Activated B cell treated with CpG ODN at 0.5 μM for 24 hours (primary cell): Measurements from ENCODE around the gene MATCAP1. TPM values are rescaled to one million over a fixed set of nuclear protein-coding genes. Genes with fewer than 3 reads are reported as not detected.

ENCODE experiments used
- ATAC-seq: fragments of 200-7000 bp; cut with Tn5 transposase; one replicate; pipeline ENCODE4 v1.10.0; 2021; ENCODE audit warnings: low read depth, mild to moderate bottlenecking, moderate library complexity
- CTCF ChIA-PET: fragments of 350-600 bp; sonication (Branson Sonifier 250); formaldehyde crosslinking; loops from one replicate; lab custom pipeline; 2021; ENCODE audit warnings: antibody characterized with exemption; lab: Charles Lee
- POLR2A ChIA-PET: fragments of 350-600 bp; sonication (Branson Sonifier 250); formaldehyde crosslinking; loops from one replicate; lab custom pipeline; 2021; ENCODE audit warnings: antibody characterized with exemption; lab: Charles Lee
- DNase-seq: peaks from one replicate; pipeline ENCODE4 v3.0.0; 2022
- H3K27ac Mint-ChIP-seq: one replicate; pipeline ENCODE4 v1.8.0; 2020; ENCODE audit warnings: mixed read lengths
- H3K27me3 Mint-ChIP-seq: one replicate; pipeline ENCODE4 v1.8.0; 2021; ENCODE audit warnings: mixed read lengths
- H3K36me3 Mint-ChIP-seq: one replicate; pipeline ENCODE4 v1.8.0; 2021; ENCODE audit warnings: low read depth, mixed read lengths
- H3K4me1 Mint-ChIP-seq: one replicate; pipeline ENCODE4 v1.8.0; 2021; ENCODE audit warnings: mixed read lengths
- H3K4me3 Mint-ChIP-seq: one replicate; pipeline ENCODE4 v1.8.0; 2020; ENCODE audit warnings: mild to moderate bottlenecking, mixed read lengths
- H3K9me3 Mint-ChIP-seq: one replicate; pipeline ENCODE4 v1.8.0; 2020; ENCODE audit warnings: mixed read lengths
- CTCF ChIP-seq: fragments of 200-600 bp; IDR thresholded peaks from one replicate; pipeline ENCODE4 v1.8.0; 2022; ENCODE audit warnings: antibody characterized with exemption, mild to moderate bottlenecking
- intact Hi-C: fragments of 100-400 bp; cut with micrococcal nuclease; formaldehyde crosslinking; loops from one replicate; pipeline ENCODE4 v1.15.1; 2024
- total RNA-seq: library from RNA; stranded (reverse); gene quantifications from 2 replicates; pipeline ENCODE4 v1.2.3, GENCODE V29; 2022

The MATCAP1 gene
- total RNA-seq, 1 donor from 2014 or later: 18.7 TPM

GRCh38 chr16:67148221-67148620, 35.5 kb downstream of the MATCAP1 start:
- POLR2A ChIA-PET: no interaction called here
- Mint-ChIP-seq H3K9me3 (no peaks in the 10 kb centered on the region), H3K27me3 (peaks cover 17% of the 10 kb centered on the region), H3K36me3 (peaks cover 46% of the 10 kb centered on the region), H3K27ac (no peak overlapping the region), H3K4me1 (peaks cover 10% of the 10 kb centered on the region), H3K4me3 (no peak overlapping the region)
- no peak for ATAC-seq
- no peak for TF ChIP-seq CTCF
- intact Hi-C loops: no loop called here
- no peak for DNase-seq
- CTCF ChIA-PET: no interaction called here

- H3K36me3 Mint-ChIP-seq: peaks cover 52% of the 10 kb centered on the region
- no peak for TF ChIP-seq CTCF
- H3K4me1 Mint-ChIP-seq: peaks cover 5% of the 10 kb centered on the region
- H3K27ac Mint-ChIP-seq: no peak overlapping the region
- ATAC-seq (no peak), DNase-seq (no peak)
- H3K4me3 Mint-ChIP-seq: no peak overlapping the region
- ChIA-PET POLR2A (no interaction called here), CTCF (no interaction called here)
- intact Hi-C loops: no loop called here
- H3K27me3 Mint-ChIP-seq: peaks cover 17% of the 10 kb centered on the region
- no peaks in the 10 kb centered on the region for H3K9me3 Mint-ChIP-seq
Measured at GRCh38 chr16:67147437-67148140, 36.2 kb downstream of the MATCAP1 start.

GRCh38 chr16:67146523-67147357, 37.0 kb downstream of the MATCAP1 start:
- Mint-ChIP-seq H3K4me3 (no peak overlapping the region), H3K27ac (no peak overlapping the region), H3K27me3 (peaks cover 17% of the 10 kb centered on the region), H3K4me1 (peaks cover 5% of the 10 kb centered on the region), H3K36me3 (peaks cover 58% of the 10 kb centered on the region), H3K9me3 (no peaks in the 10 kb centered on the region)
- no peak for TF ChIP-seq CTCF
- intact Hi-C loops: no loop called here
- ChIA-PET POLR2A (no interaction called here), CTCF (no interaction called here)
- DNase-seq (no peak), ATAC-seq (no peak)

- Mint-ChIP-seq H3K4me1 (no peaks in the 10 kb centered on the region), H3K27ac (no peak overlapping the region), H3K27me3 (peaks cover 13% of the 10 kb centered on the region), H3K4me3 (no peak overlapping the region), H3K36me3 (peaks cover 68% of the 10 kb centered on the region), H3K9me3 (no peaks in the 10 kb centered on the region)
- no peak for TF ChIP-seq CTCF
- intact Hi-C loops: no loop called here
- CTCF ChIA-PET: no interaction called here
- POLR2A ChIA-PET: no interaction called here
- DNase-seq (no peak), ATAC-seq (no peak)
Measured at GRCh38 chr16:67145746-67146145, 38.0 kb downstream of the MATCAP1 start.

GRCh38 chr16:67144943-67145342, 38.8 kb downstream of the MATCAP1 start:
- H3K4me1 Mint-ChIP-seq: no peaks in the 10 kb centered on the region
- ChIA-PET POLR2A (no interaction called here), CTCF (no interaction called here)
- no peak for TF ChIP-seq CTCF
- ATAC-seq: no peak
- H3K9me3 Mint-ChIP-seq: no peaks in the 10 kb centered on the region
- H3K27me3 Mint-ChIP-seq: peaks cover 13% of the 10 kb centered on the region
- intact Hi-C loops: no loop called here
- H3K4me3 Mint-ChIP-seq: no peak overlapping the region
- H3K36me3 Mint-ChIP-seq: peaks cover 76% of the 10 kb centered on the region
- no peak overlapping the region for H3K27ac Mint-ChIP-seq
- no peak for DNase-seq
